GM23338 (cell line): ENCODE measurements around the gene PRUNE2. TPM values are rescaled to one million over a fixed set of nuclear protein-coding genes. Genes with fewer than 3 reads are reported as not detected.

Source experiments
- ATAC-seq: fragments of 200-7000 bp; cut with Tn5 transposase; 3 replicates; pipeline ENCODE4 v1.9.1; 2020
- DNase-seq: peaks from one replicate; pipeline ENCODE4 v3.0.0-alpha.2; 2015; ENCODE audit warnings: low spot score
- H2AFZ ChIP-seq: fragments of 200-600 bp; sonication (generic); 2 replicates; pipeline ENCODE4 v1.8.0; 2016; ENCODE audit warnings: antibody characterized with exemption, mild to moderate bottlenecking, moderate library complexity
- H3F3A ChIP-seq: fragments of 200-600 bp; sonication (generic); replicated peaks from 2 replicates; pipeline ENCODE4 v1.8.0; 2017; ENCODE audit warnings: antibody characterized with exemption, mixed run types, low read depth
- H3K27ac ChIP-seq: fragments of 200-600 bp; sonication (generic); 2 replicates; pipeline ENCODE4 v1.6.1; 2016; ENCODE audit warnings: low read depth
- H3K27me3 ChIP-seq: fragments of 200-600 bp; sonication (generic); 2 replicates; pipeline ENCODE4 v1.8.0; 2016; ENCODE audit warnings: mild to moderate bottlenecking, mixed run types, moderate library complexity; ENCODE audit not compliant: insufficient read depth
- H3K36me3 ChIP-seq: fragments of 200-600 bp; sonication (generic); 2 replicates; pipeline ENCODE4 v1.8.0; 2016; ENCODE audit warnings: mild to moderate bottlenecking; ENCODE audit not compliant: insufficient read depth
- H3K4me1 ChIP-seq: fragments of 200-600 bp; sonication (generic); 2 replicates; pipeline ENCODE4 v1.8.0; 2016; ENCODE audit warnings: mild to moderate bottlenecking, moderate library complexity; ENCODE audit not compliant: insufficient read depth
- H3K4me2 ChIP-seq: fragments of 200-600 bp; sonication (generic); 2 replicates; pipeline ENCODE4 v1.7.1; 2017; ENCODE audit warnings: mixed run types
- H3K4me3 ChIP-seq: fragments of 200-600 bp; sonication (generic); 2 replicates; pipeline ENCODE4 v1.6.1; 2016; ENCODE audit warnings: mixed run types
- H3K79me2 ChIP-seq: fragments of 200-600 bp; sonication (generic); replicated peaks from 2 replicates; pipeline ENCODE4 v1.8.0; 2017; ENCODE audit warnings: mild to moderate bottlenecking; ENCODE audit not compliant: insufficient read depth
- H3K9me2 ChIP-seq: fragments of 200-600 bp; sonication (generic); 2 replicates; pipeline ENCODE4 v1.8.0; 2017; ENCODE audit not compliant: insufficient read depth
- H4K20me1 ChIP-seq: fragments of 200-600 bp; sonication (generic); replicated peaks from 2 replicates; pipeline ENCODE4 v1.8.0; 2017; ENCODE audit warnings: mild to moderate bottlenecking; ENCODE audit not compliant: insufficient read depth
- H3K27ac Mint-ChIP-seq: 2 replicates; pipeline ENCODE4 v1.8.0; 2020; ENCODE audit warnings: inconsistent platforms, mild to moderate bottlenecking, moderate library complexity, mixed read lengths
- H3K27me3 Mint-ChIP-seq: 3 replicates; pipeline ENCODE4 v1.8.0; 2022; ENCODE audit warnings: low read depth, mild to moderate bottlenecking, moderate library complexity, mixed read lengths, inconsistent platforms; ENCODE audit not compliant: insufficient read depth, poor library complexity
- H3K36me3 Mint-ChIP-seq: 3 replicates; pipeline ENCODE4 v1.8.0; 2021; ENCODE audit warnings: low read depth, mild to moderate bottlenecking, inconsistent platforms, moderate library complexity, mixed read lengths
- H3K4me1 Mint-ChIP-seq: 3 replicates; pipeline ENCODE4 v1.8.0; 2020; ENCODE audit warnings: mild to moderate bottlenecking, inconsistent platforms, mixed read lengths
- H3K4me3 Mint-ChIP-seq: 3 replicates; pipeline ENCODE4 v1.8.0; 2021; ENCODE audit warnings: moderate library complexity, mild to moderate bottlenecking, inconsistent platforms, mixed read lengths
- H3K9me3 Mint-ChIP-seq: 3 replicates; pipeline ENCODE4 v1.8.0; 2020; ENCODE audit warnings: moderate library complexity, mild to moderate bottlenecking, inconsistent platforms, mixed read lengths
- CREB1 ChIP-seq: fragments of 250-450 bp; sonication (Bioruptor Pico); IDR thresholded peaks from 2 replicates; pipeline ENCODE4 v1.5.0; 2020; ENCODE audit warnings: low read depth, mild to moderate bottlenecking, moderate library complexity
- CTCF ChIP-seq, 2 experiments: fragments of 200-600 bp in 1 of 2; sonication (generic) in 1 of 2; conservative IDR thresholded peaks; 2 replicates each; pipeline versions ENCODE4 v1.5.1 to v1.6.1; 2016 to 2017; ENCODE audit warnings: antibody characterized with exemption in 2 of 2, low read depth in 2 of 2, mild to moderate bottlenecking in 2 of 2, moderate library complexity in 1 of 2
- EZH2 ChIP-seq: fragments of 200-600 bp; sonication (generic); IDR thresholded peaks from one replicate; pipeline ENCODE4 v1.8.0; 2017; ENCODE audit warnings: antibody characterized with exemption, mild to moderate bottlenecking, low read depth; ENCODE audit not compliant: unreplicated experiment
- EZH2phosphoT487 ChIP-seq: fragments of 200-600 bp; sonication (generic); IDR thresholded peaks from one replicate; pipeline ENCODE4 v1.8.1; 2018; ENCODE audit warnings: antibody characterized with exemption; ENCODE audit not compliant: unreplicated experiment
- JUNB ChIP-seq: IDR thresholded peaks from one replicate; pipeline ENCODE4 v1.6.1; 2016; ENCODE audit warnings: antibody characterized with exemption; ENCODE audit not compliant: unreplicated experiment
- NANOG ChIP-seq: IDR thresholded peaks from 2 replicates; pipeline ENCODE4 v1.6.1; 2016; ENCODE audit warnings: antibody characterized with exemption, borderline replicate concordance
- POLR2AphosphoS5 ChIP-seq: IDR thresholded peaks from 2 replicates; pipeline ENCODE4 v1.6.1; 2016; ENCODE audit warnings: antibody characterized with exemption, low read depth
- REST ChIP-seq: IDR thresholded peaks from one replicate; pipeline ENCODE4 v1.6.1; 2018; ENCODE audit warnings: antibody characterized with exemption; ENCODE audit not compliant: unreplicated experiment
- STAT1 ChIP-seq: IDR thresholded peaks from one replicate; pipeline ENCODE4 v1.6.1; 2016; ENCODE audit warnings: antibody characterized with exemption; ENCODE audit not compliant: unreplicated experiment
- ZNF114 ChIP-seq: fragments of 250-450 bp; sonication (Bioruptor Pico); IDR thresholded peaks from 2 replicates; pipeline ENCODE4 v1.5.0; 2020; ENCODE audit warnings: mild to moderate bottlenecking, moderate library complexity
- ZNF331 ChIP-seq: fragments of 250-450 bp; sonication (Bioruptor Pico); IDR thresholded peaks from 2 replicates; pipeline ENCODE4 v1.5.0; 2020; ENCODE audit warnings: low read depth, mild to moderate bottlenecking, moderate library complexity
- polyA plus RNA-seq: library from polyadenylated mRNA; unstranded; fragments of >200 nt; fragmentation: Nextera tagmentation; extraction: Ambion mirVana; gene quantifications from 2 replicates; pipeline ENCODE4 v1.2.1, GENCODE V29; 2016
- total RNA-seq: library from RNA; depleted of rRNA; stranded (reverse); fragments of >200 nt; shearing (Covaris generic); gene quantifications from 2 replicates; pipeline ENCODE4 v1.2.3, GENCODE V29; 2014
- TF ChIP-seq, protein P1 (sequence below): fragments of 250-450 bp; sonication (Bioruptor Pico); IDR thresholded peaks from 2 replicates; pipeline ENCODE4 v1.5.0; 2020; ENCODE audit warnings: mild to moderate bottlenecking, moderate library complexity
- TF ChIP-seq, protein P2 (sequence below): IDR thresholded peaks from 2 replicates; pipeline ENCODE4 v1.6.1; 2016; ENCODE audit warnings: antibody characterized with exemption

Gene PRUNE2
- total and polyA plus RNA-seq, 2 experiments from 2014 or later, result 10.6 to 26.5 TPM

DNA sequence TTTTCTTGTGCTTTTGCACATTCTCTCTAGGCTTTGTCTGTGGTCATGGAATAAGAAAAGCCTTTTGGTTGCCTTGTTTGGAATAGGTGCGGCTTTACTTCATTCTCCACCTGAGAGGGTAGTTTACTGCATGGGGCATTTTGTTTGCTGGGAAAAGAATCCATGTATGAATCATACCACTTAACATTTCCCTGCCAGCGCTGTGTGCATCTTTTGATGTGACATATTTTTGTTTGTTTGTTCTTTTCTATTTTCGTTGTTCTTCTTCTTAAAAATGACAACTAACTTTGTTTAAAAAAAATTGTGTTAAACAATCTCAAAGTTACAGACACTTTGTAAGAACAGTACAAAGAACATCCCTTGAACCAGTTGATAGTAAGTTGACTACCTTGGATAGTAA, 333.8 kb downstream of the PRUNE2 start:
- H3K27me3 Mint-ChIP-seq, result peaks cover 7% of the 10 kb centered on the region
- TF ChIP-seq CREB1 (CRISPR knock-in tag), result no peak
- TF ChIP-seq REST, result no peak
- TF ChIP-seq EZH2, result no peak
- TF ChIP-seq, protein P1, sequence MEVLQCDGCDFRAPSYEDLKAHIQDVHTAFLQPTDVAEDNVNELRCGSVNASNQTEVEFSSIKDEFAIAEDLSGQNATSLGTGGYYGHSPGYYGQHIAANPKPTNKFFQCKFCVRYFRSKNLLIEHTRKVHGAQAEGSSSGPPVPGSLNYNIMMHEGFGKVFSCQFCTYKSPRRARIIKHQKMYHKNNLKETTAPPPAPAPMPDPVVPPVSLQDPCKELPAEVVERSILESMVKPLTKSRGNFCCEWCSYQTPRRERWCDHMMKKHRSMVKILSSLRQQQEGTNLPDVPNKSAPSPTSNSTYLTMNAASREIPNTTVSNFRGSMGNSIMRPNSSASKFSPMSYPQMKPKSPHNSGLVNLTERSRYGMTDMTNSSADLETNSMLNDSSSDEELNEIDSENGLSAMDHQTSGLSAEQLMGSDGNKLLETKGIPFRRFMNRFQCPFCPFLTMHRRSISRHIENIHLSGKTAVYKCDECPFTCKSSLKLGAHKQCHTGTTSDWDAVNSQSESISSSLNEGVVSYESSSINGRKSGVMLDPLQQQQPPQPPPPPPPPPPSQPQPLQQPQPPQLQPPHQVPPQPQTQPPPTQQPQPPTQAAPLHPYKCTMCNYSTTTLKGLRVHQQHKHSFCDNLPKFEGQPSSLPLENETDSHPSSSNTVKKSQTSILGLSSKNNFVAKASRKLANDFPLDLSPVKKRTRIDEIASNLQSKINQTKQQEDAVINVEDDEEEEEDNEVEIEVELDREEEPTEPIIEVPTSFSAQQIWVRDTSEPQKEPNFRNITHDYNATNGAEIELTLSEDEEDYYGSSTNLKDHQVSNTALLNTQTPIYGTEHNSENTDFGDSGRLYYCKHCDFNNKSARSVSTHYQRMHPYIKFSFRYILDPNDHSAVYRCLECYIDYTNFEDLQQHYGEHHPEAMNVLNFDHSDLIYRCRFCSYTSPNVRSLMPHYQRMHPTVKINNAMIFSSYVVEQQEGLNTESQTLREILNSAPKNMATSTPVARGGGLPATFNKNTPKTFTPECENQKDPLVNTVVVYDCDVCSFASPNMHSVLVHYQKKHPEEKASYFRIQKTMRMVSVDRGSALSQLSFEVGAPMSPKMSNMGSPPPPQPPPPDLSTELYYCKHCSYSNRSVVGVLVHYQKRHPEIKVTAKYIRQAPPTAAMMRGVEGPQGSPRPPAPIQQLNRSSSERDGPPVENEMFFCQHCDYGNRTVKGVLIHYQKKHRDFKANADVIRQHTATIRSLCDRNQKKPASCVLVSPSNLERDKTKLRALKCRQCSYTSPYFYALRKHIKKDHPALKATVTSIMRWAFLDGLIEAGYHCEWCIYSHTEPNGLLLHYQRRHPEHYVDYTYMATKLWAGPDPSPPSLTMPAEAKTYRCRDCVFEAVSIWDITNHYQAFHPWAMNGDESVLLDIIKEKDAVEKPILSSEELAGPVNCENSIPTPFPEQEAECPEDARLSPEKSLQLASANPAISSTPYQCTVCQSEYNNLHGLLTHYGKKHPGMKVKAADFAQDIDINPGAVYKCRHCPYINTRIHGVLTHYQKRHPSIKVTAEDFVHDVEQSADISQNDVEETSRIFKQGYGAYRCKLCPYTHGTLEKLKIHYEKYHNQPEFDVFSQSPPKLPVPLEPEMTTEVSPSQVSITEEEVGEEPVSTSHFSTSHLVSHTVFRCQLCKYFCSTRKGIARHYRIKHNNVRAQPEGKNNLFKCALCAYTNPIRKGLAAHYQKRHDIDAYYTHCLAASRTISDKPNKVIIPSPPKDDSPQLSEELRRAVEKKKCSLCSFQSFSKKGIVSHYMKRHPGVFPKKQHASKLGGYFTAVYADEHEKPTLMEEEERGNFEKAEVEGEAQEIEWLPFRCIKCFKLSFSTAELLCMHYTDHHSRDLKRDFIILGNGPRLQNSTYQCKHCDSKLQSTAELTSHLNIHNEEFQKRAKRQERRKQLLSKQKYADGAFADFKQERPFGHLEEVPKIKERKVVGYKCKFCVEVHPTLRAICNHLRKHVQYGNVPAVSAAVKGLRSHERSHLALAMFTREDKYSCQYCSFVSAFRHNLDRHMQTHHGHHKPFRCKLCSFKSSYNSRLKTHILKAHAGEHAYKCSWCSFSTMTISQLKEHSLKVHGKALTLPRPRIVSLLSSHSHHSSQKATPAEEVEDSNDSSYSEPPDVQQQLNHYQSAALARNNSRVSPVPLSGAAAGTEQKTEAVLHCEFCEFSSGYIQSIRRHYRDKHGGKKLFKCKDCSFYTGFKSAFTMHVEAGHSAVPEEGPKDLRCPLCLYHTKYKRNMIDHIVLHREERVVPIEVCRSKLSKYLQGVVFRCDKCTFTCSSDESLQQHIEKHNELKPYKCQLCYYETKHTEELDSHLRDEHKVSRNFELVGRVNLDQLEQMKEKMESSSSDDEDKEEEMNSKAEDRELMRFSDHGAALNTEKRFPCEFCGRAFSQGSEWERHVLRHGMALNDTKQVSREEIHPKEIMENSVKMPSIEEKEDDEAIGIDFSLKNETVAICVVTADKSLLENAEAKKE, result no peak
- TF ChIP-seq, protein P2, sequence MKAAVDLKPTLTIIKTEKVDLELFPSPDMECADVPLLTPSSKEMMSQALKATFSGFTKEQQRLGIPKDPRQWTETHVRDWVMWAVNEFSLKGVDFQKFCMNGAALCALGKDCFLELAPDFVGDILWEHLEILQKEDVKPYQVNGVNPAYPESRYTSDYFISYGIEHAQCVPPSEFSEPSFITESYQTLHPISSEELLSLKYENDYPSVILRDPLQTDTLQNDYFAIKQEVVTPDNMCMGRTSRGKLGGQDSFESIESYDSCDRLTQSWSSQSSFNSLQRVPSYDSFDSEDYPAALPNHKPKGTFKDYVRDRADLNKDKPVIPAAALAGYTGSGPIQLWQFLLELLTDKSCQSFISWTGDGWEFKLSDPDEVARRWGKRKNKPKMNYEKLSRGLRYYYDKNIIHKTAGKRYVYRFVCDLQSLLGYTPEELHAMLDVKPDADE, result no peak
- no peak for TF ChIP-seq NANOG
- TF ChIP-seq ZNF114 (CRISPR knock-in tag), result no peak
- no peak for TF ChIP-seq EZH2phosphoT487
- TF ChIP-seq POLR2AphosphoS5, result no peak
- no peak for TF ChIP-seq JUNB
- TF ChIP-seq STAT1, result no peak
- no peak for TF ChIP-seq CTCF (conservative IDR thresholded peaks at IDR 0.05; ENCODE audit: low read depth in 2 of 2)
- TF ChIP-seq ZNF331 (CRISPR knock-in tag), result no peak
- H3K4me3 Mint-ChIP-seq, result peak overlapping the region; percentile 63; the same call in 2 of the 3 replicates
- DNase-seq (peak; percentile 32), ATAC-seq (peak; percentile 79)
- H3K9me3 Mint-ChIP-seq, result no peaks in the 10 kb centered on the region; the same call in 2 of the 3 replicates
- no peaks in the 10 kb centered on the region for H4K20me1 ChIP-seq
- H3K79me2 ChIP-seq, result no peaks in the 10 kb centered on the region
- peak overlapping the region; percentile 75 for H3K4me2 ChIP-seq
- H3K27ac ChIP-seq, result no peak overlapping the region
- no peaks in the 10 kb centered on the region for H3K9me2 ChIP-seq
- no peak overlapping the region; the same call in 1 of the 2 replicates for H2AFZ ChIP-seq
- no peak overlapping the region for H3K27ac Mint-ChIP-seq
- H3K4me1 ChIP-seq, result peaks cover 7% of the 10 kb centered on the region
- H3K27me3 ChIP-seq, result peaks cover 11% of the 10 kb centered on the region; the same call in 1 of the 2 replicates
- H3K4me3 ChIP-seq, result peak overlapping the region; percentile 56
- no peaks in the 10 kb centered on the region for H3K36me3 ChIP-seq
- H3K36me3 Mint-ChIP-seq, result no peaks in the 10 kb centered on the region
- H3F3A ChIP-seq, result no peaks in the 10 kb centered on the region; the same call in 1 of the 2 replicates
- H3K4me1 Mint-ChIP-seq, result peaks cover 10% of the 10 kb centered on the region; the same call in 2 of the 3 replicates
